Keratinocyte (primary cell): ENCODE measurements around the gene CRX.

Experiments
- CTCF ChIP-seq, 3 experiments: IDR thresholded peaks in 1 of 3; conservative IDR thresholded peaks in 1 of 3; optimal IDR thresholded peaks in 1 of 3; 2 replicates in 2 of 3; 3 replicates in 1 of 3; pipeline versions ENCODE3 to v1.5.1; 2011; ENCODE audit warnings: low read length in 3 of 3, mild to moderate bottlenecking in 3 of 3, moderate library complexity in 2 of 3, control low read depth in 1 of 3, inconsistent platforms in 1 of 3; ENCODE audit not compliant: insufficient read depth in 2 of 3; ENCODE audit errors: extremely low read depth in 1 of 3
- EZH2 ChIP-seq: IDR thresholded peaks from one replicate; pipeline ENCODE4 v1.6.1; 2012; ENCODE audit warnings: inconsistent platforms, mild to moderate bottlenecking, low read length, moderate library complexity

- TF ChIP-seq CTCF (optimal IDR thresholded peaks at IDR 0.05 in 1 of 3, IDR thresholded peaks at IDR 0.05 in 1 of 3, conservative IDR thresholded peaks at IDR 0.05 in 1 of 3; ENCODE audit: extremely low read depth in 1 of 3, insufficient read depth in 2 of 3, low read length in 3 of 3) = no peak
- TF ChIP-seq EZH2 = no peak
These were observed 14.3 kb downstream of the CRX start for GRCh38 chr19:47836038-47836437.
